GM12878 (cell line): ENCODE results near the gene OR2G2. TPM values are rescaled to one million over a fixed set of nuclear protein-coding genes. Genes with fewer than 3 reads are reported as not detected.

ENCODE experiments used
- ATAC-seq: fragments of 200-7000 bp; cut with Tn5 transposase; 3 replicates; pipeline ENCODE4 v1.9.1; 2020; ENCODE audit warnings: mild to moderate bottlenecking, moderate library complexity
- BruUV-seq: library from RNA; stranded (reverse); fragments of 400-500 nt; replicated peaks from 2 replicates; lab custom pipeline; 2021; lab: Mats Ljungman, UMichigan
- CTCF ChIA-PET: fragments of 300-600 bp; sonication (Branson Sonifier 250); formaldehyde crosslinking; extraction: SDS; loops from one replicate; lab custom pipeline; 2021; ENCODE audit warnings: inconsistent platforms; lab: Yijun Ruan, JAX
- POLR2A ChIA-PET: fragments of 350-600 bp; formaldehyde crosslinking; extraction: SDS; loops from one replicate; lab custom pipeline; 2021; ENCODE audit warnings: inconsistent platforms; lab: Charles Lee
- RAD21 ChIA-PET: fragments of 300-600 bp; sonication (Branson Sonifier 250); formaldehyde crosslinking; loops from one replicate; lab custom pipeline; 2023; ENCODE audit warnings: antibody characterized with exemption; ENCODE audit not compliant: unreplicated experiment; lab: Charles Lee
- SMC1A ChIA-PET: fragments of 300-600 bp; sonication (Branson Sonifier 250); formaldehyde crosslinking; loops from one replicate; lab custom pipeline; 2023; ENCODE audit not compliant: unreplicated experiment, uncharacterized antibody; lab: Charles Lee
- DNase-seq: peaks from one replicate; pipeline ENCODE4 v3.0.0-alpha.2; 2011; ENCODE audit warnings: low read depth, low spot score
- FAIRE-seq: peaks from 3 replicates; lab custom pipeline; 2011; peaks lifted over from hg19 to GRCh38; lab: Jason Lieb, UNC
- H2AFZ ChIP-seq: 2 replicates; pipeline ENCODE4 v1.6.0; 2011; ENCODE audit warnings: low read depth, low read length, control low read depth; ENCODE audit not compliant: control insufficient read depth
- H3K27ac ChIP-seq: 2 replicates; pipeline ENCODE4 v1.5.1; 2011; ENCODE audit warnings: control low read depth; ENCODE audit not compliant: control insufficient read depth, insufficient read depth
- H3K27me3 ChIP-seq, 2 experiments: replicated peaks in 1 of 2; 2 replicates each; pipeline versions ENCODE4 v1.6.0 to v1.6.1; 2011; ENCODE audit warnings: low read length in 1 of 2; ENCODE audit not compliant: control insufficient read depth in 2 of 2, insufficient read depth in 2 of 2
- H3K36me3 ChIP-seq, 2 experiments: 2 replicates each; pipeline ENCODE4 v1.5.1; 2011; ENCODE audit warnings: low read length in 1 of 2; ENCODE audit not compliant: control insufficient read depth in 2 of 2, insufficient read depth in 2 of 2
- H3K4me1 ChIP-seq: 2 replicates; pipeline ENCODE4 v1.6.1; 2011; ENCODE audit warnings: mild to moderate bottlenecking, low read length, moderate library complexity, mixed read lengths; ENCODE audit not compliant: control insufficient read depth, insufficient read depth
- H3K4me2 ChIP-seq: 2 replicates; pipeline ENCODE4 v1.6.0; 2011; ENCODE audit warnings: control low read depth; ENCODE audit not compliant: control insufficient read depth, insufficient read depth
- H3K4me3 ChIP-seq: fragments of 200-600 bp; sonication (generic); 2 replicates; pipeline ENCODE4 v1.5.1; 2016
- H3K79me2 ChIP-seq: 2 replicates; pipeline ENCODE4 v1.6.0; 2011; ENCODE audit warnings: low read length; ENCODE audit not compliant: control insufficient read depth, insufficient read depth
- H3K9ac ChIP-seq: 2 replicates; pipeline ENCODE4 v1.8.0; 2011; ENCODE audit warnings: low read length, control low read depth, mixed read lengths; ENCODE audit not compliant: control insufficient read depth, insufficient read depth
- H3K9me3 ChIP-seq: replicated peaks from 3 replicates; pipeline ENCODE4 v1.5.1; 2011; ENCODE audit warnings: mild to moderate bottlenecking, low read length; ENCODE audit not compliant: control insufficient read depth, insufficient read depth
- H4K20me1 ChIP-seq: 2 replicates; pipeline ENCODE4 v1.6.0; 2011; ENCODE audit not compliant: control insufficient read depth, insufficient read depth
- IKZF2 ChIP-seq, 2 experiments: fragments of 450-650 bp; IDR thresholded peaks; 2 replicates each; pipeline ENCODE4 v1.6.1; 2017; ENCODE audit warnings: mild to moderate bottlenecking in 2 of 2, moderate library complexity in 2 of 2
- IRF4 ChIP-seq: IDR thresholded peaks from 2 replicates; pipeline ENCODE4 v1.6.1; 2011; ENCODE audit warnings: low read depth, low read length
- KLF5 ChIP-seq: fragments of 450-650 bp; IDR thresholded peaks from 2 replicates; pipeline ENCODE4 v1.6.1; 2014; ENCODE audit warnings: mild to moderate bottlenecking; ENCODE audit not compliant: partially characterized antibody
- NFYA ChIP-seq: IDR thresholded peaks from 2 replicates; pipeline ENCODE4 v1.6.1; 2011; ENCODE audit warnings: low read depth, mild to moderate bottlenecking, low read length, improper control_type of control experiment, borderline replicate concordance
- NR2C2 ChIP-seq: IDR thresholded peaks from 2 replicates; pipeline ENCODE4 v1.6.1; 2011; ENCODE audit warnings: borderline replicate concordance, low read depth; ENCODE audit not compliant: control insufficient read depth, insufficient read length
- PBX3 ChIP-seq: IDR thresholded peaks from 2 replicates; pipeline ENCODE4 v1.6.1; 2011; ENCODE audit warnings: mild to moderate bottlenecking, low read depth, low read length, moderate library complexity; ENCODE audit not compliant: insufficient replicate concordance
- SPI1 ChIP-seq: IDR thresholded peaks from 2 replicates; pipeline ENCODE4 v1.6.1; 2011; ENCODE audit warnings: low read depth, mild to moderate bottlenecking, low read length, moderate library complexity, borderline replicate concordance; ENCODE audit not compliant: insufficient read depth
- TCF7 ChIP-seq: IDR thresholded peaks from 2 replicates; pipeline ENCODE4 v1.6.1; 2014; ENCODE audit warnings: antibody characterized with exemption, borderline replicate concordance
- ZNF274 ChIP-seq: IDR thresholded peaks from one replicate; pipeline ENCODE4 v1.8.0; 2011; ENCODE audit not compliant: insufficient read length, insufficient read depth
- WGBS: methylation state at CpG from one replicate; pipeline ENCODE4 v1.1.6; 2016; ENCODE audit warnings: low lambda C conversion rate; ENCODE audit not compliant: insufficient replicate concordance, insufficient coverage; ENCODE audit errors: missing lambda C conversion rate; 5-methylcytosine and 5-hydroxymethylcytosine counted together
- in situ Hi-C: fragments of 300-500 bp; cut with MboI; formaldehyde crosslinking; loops from 9 replicates; pipeline ENCODE4 v1.14.3; 2018; ENCODE audit warnings: mixed read lengths
- intact Hi-C: fragments of 100-400 bp; cut with micrococcal nuclease; formaldehyde crosslinking; loops from one replicate; pipeline ENCODE4 v1.14.2; 2022; ENCODE audit not compliant: unreplicated experiment
- polyA plus RNA-seq, 11 experiments: library from polyadenylated mRNA; depleted of rRNA in 4 of 11; unstranded in 6 of 11; stranded (reverse) in 5 of 11; fragments of >200 nt; fragmentation: Nextera tagmentation in 4 of 11; fragmentation: Illumina TruSeq in 1 of 11; extraction: Ambion mirVana in 4 of 11; extraction: Trizol in 1 of 11; gene quantifications; 1 replicate in 1 of 11; 2 replicates in 10 of 11; pipeline versions ENCODE4 v1.2.1 to v1.2.3, GENCODE V29; 2011 to 2016; ENCODE audit warnings: inconsistent platforms in 2 of 11, missing spikeins in 2 of 11, low read depth in 1 of 11
- total RNA-seq, 4 experiments: library from RNA; depleted of rRNA in 3 of 4; stranded (reverse); fragments of >200 nt in 3 of 4; fragmentation: Illumina TruSeq in 1 of 4; extraction: Trizol in 1 of 4; gene quantifications; 2 replicates each; pipeline versions ENCODE4 v1.2.1 to v1.2.3, GENCODE V29; 2013 to 2021
- TF ChIP-seq, protein P1 (sequence below): IDR thresholded peaks from 2 replicates; pipeline ENCODE4 v1.6.1; 2011; ENCODE audit warnings: low read depth, mild to moderate bottlenecking, low read length, moderate library complexity, borderline replicate concordance; ENCODE audit errors: extremely low read depth

The OR2G2 gene
- total and polyA plus RNA-seq, 10 of the 15 experiments (the other 5 are each of a cell fraction or from before 2014, with no cell fraction given) = not detected

DNA sequence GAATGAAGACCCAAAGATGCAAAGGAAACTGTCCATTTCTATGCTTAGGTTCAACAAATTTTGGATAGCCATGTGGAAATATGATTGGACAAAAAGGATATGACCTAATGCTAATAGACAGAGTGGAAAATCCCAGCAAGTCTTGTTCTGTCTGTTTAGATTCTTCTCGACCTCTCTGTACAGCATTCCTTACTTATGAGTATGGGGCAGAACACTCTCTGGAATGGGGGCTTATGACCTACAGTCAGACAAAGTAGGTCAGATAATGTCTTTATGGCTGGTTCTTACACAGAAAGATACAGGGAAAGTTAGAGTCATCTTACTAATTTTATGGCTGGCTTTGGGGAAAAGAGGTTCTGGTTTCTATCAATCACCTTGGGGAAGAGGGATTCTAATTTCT is 36.4 kb upstream of the OR2G2 start:
- Histone ChIP-seq H3K36me3 (no peaks in the 10 kb centered on the region), H3K4me1 (no peaks in the 10 kb centered on the region), H3K27ac (no peak overlapping the region), H3K4me2 (no peak overlapping the region), H2AFZ (no peak overlapping the region)
- intact Hi-C loops = no loop called here
- POLR2A ChIA-PET = no interaction called here
- no peak for FAIRE-seq
- no TSS peak for BruUV-seq
- in situ Hi-C loops = no loop called here
- SMC1A ChIA-PET = no interaction called here
- TF ChIP-seq, protein P1, sequence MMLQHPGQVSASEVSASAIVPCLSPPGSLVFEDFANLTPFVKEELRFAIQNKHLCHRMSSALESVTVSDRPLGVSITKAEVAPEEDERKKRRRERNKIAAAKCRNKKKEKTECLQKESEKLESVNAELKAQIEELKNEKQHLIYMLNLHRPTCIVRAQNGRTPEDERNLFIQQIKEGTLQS = no peak
- TF ChIP-seq PBX3 (no peak), KLF5 (no peak), NR2C2 (no peak), IRF4 (no peak), NFYA (no peak), SPI1 (no peak), ZNF274 (no peak), TCF7 (no peak), IKZF2 (IDR thresholded peaks at IDR 0.05) (no peak)
- TF ChIP-seq, all 136 proteins: peak for 0
- no peaks in the 10 kb centered on the region for H3K9me3 ChIP-seq
- H4K20me1 ChIP-seq = no peaks in the 10 kb centered on the region
- DNase-seq (no peak), ATAC-seq (no peak)
- CTCF ChIA-PET = no interaction called here
- H3K9ac ChIP-seq = no peak overlapping the region
- H3K4me3 ChIP-seq = no peak overlapping the region
- H3K79me2 ChIP-seq = no peaks in the 10 kb centered on the region
- RAD21 ChIA-PET = no interaction called here
- no peaks in the 10 kb centered on the region; a peak in 1 of 4 replicates for H3K27me3 ChIP-seq
- WGBS = 0% methylated on average over 1 of the region's 1 CpG
